HG02840 (cell line): ENCODE results near the gene ZNF423.

Source experiments
- ATAC-seq: cut with Tn5 transposase; IDR thresholded peaks from one replicate; pipeline ENCODE4 v1.9.1; 2021; ENCODE audit warnings: mild to moderate bottlenecking, moderate library complexity, moderate number of reproducible peaks; ENCODE audit not compliant: unreplicated experiment, low FRiP score

Gene ZNF423

GRCh38 chr16:49617710-49618330, 238.1 kb downstream of the ZNF423 start:
- no peak for ATAC-seq

DNA sequence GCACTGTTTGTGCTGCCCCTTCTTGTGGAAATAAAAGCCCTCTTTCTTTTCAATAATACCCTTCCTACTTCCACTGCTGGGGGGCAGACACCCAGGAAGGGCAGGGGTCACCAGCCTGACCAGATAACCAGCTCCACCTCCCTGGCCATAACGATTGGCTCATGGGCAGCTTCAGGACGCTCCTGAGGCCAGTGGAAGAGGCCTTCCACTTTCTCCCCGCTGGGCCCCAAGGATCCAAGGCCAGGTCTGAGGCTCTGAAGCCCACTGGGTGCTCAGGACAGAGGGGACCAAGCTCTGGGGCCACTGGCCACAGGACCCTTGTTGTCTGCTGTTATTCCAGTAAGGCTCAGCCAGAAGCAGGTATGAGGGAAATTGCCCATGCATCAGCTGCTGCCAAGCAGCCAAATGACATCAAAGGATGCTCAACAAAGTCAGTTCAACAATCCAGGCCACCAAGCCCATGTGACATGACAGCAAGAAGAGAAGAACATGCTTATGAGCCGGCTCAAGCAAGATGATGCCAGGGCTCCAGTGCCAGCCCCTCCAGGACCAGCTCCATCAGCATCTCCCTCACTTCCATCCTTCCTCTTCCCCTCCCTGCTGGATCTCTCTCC, 238.8 kb downstream of the ZNF423 start:
- ATAC-seq: no peak

- no peak for ATAC-seq
Observed at GRCh38 chr16:49615576-49615975, 240.3 kb downstream of the ZNF423 start.

GRCh38 chr16:49610983-49611382, 244.9 kb downstream of the ZNF423 start:
- no peak for ATAC-seq

GRCh38 chr16:49608779-49609178, 247.1 kb downstream of the ZNF423 start:
- no peak for ATAC-seq

- ATAC-seq: no peak
Observed at GRCh38 chr16:49608098-49608497, 247.8 kb downstream of the ZNF423 start.

DNA sequence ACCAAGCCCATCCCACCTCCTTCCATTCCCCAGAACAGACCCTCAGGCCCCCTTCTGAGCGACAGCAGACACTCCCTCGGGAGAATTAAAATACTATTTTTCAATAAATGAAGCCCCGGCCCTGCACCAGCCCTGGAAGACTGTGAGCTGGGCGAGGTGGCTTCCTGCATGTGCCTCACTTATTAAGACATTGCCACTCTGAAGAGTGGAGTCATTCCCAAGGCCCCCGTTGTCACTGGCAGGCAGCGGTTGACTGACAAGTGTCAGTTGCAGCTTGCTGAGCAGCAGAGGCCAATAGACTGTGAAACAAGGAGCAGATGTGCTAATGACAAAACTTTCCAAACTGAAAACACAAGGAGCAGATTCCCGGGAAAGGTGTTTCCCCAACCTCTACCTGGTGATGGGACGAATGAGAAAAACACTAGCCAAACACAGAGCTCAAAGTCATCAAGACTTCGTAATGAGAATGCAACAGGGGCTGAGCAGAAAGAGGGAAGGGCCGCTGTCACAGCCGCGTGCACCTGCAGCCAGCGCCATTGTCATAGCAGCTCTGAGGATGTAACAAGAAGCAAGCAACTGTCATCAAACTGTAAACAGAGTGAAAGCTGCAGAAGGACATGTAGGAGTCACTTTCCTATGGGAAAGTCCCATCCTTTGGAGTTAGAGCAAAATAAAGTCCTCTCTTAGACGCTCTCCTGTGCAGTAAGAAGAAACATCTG, 250.2 kb downstream of the ZNF423 start:
- ATAC-seq: no peak

GRCh38 chr16:49604602-49605001, 251.3 kb downstream of the ZNF423 start:
- no peak for ATAC-seq

DNA sequence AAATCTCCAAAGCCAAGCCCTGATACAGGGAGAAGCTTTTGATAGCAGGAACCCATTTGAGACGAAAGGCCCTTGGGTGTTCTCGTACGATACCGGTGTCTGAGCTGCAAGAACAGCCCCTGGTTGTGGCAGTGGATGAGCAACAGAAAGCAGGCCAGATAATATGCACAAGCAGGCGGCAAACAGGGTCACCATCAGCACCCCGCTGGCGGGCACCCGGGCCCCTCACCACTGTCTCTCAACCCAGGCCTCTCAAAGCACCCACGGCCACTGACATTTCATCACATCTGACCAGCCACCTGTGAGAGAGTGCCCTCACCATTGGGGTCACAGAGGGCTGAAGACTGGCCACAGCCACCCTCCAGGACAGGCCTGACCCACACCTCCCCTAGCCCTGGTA, 252.0 kb downstream of the ZNF423 start:
- ATAC-seq: no peak

DNA sequence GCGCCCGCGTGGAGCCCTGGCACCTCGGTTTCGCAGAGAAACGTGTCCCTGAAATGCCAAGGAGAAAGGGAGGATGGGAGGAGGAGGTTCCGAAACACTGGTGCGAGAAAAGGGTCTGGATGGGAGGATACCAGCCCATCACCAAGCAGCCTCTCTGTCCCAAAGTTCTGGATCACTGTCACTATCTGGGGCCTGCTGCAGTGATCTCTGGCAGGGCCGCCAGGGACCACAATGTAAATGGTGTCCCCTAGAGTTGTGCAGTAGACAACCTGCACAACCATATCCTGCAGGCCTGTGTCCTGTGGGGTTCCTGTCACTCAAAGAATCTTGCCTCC, 253.0 kb downstream of the ZNF423 start:
- ATAC-seq: no peak

DNA sequence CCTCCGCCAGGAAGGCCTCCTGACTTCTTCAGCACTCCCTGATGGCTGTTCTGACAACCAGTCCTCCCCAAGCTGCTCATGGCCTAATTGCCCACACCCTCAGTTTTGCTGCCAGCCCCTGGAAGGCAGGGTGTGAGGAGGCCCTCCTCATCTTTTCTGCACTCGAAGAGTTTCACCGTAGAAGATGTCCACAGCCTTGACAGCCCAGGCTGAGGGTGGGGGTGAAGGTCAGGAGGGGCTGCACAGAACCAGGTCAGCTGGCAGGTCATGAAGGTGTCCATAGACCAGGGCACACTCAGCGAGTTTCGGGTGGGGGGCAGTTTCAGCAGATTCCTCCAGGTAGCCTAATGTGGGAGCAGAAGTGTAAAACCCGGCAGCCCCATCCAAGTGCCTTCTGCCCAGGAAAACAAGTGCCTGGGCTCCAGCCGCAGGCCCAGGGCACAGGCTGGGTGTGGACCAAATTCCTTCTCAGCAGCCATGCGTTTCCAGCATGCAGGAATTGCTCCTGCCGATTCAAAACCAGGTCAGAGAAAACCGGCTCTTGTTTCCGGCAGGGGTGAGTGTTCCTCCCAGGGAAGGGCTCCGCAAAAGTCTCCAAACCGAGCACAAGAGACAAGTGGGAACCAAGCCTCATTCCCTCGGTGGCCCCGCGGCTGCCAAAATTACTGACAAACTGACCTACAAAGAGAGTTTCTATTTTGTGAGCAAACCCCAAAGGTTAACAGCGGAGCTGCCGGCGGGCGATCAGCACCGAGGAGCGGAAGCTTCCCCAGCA, 253.5 kb downstream of the ZNF423 start:
- ATAC-seq: no peak

GRCh38 chr16:49601576-49601975, 254.3 kb downstream of the ZNF423 start:
- ATAC-seq: no peak

- no peak for ATAC-seq
Observed at GRCh38 chr16:49600976-49601375, 254.9 kb downstream of the ZNF423 start.

DNA sequence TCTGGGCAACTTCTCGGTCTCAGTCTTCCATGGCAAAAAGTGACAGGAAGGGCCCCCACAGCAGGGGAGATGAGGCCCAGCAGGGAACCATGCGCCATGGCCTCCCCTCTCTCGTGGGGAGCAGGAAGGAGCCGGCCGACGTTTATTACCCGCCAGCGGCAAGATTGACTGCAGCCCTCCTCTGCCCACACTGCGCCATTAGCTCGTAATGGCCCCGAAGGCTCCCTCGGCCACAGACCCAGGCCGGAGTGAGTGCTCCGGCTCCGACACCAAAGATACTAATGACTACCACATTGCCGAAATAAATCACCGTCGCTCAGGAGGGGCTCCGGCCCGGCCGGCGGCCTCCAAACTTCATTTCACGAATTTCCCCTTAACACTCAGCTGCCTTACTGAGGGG, 255.4 kb downstream of the ZNF423 start:
- ATAC-seq: no peak

DNA sequence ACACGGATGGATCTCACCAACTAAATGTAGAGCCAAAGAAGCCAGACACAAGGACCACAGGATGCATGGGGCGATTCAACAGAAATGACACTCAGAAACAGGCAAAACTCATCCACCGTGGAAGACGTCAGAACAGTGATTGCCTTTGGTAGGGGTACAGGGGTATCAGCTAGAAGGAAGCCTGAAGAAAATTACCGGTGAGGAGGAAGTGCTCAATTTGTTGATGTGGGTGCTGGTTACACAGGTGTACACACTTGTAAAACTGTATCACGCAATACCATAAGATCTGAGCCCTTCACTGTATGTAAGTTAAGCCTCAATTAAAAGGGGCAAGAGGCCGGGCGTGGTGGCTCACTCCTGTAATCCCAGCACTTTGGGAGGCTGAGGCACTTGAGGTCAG, 256.2 kb downstream of the ZNF423 start:
- ATAC-seq: no peak

DNA sequence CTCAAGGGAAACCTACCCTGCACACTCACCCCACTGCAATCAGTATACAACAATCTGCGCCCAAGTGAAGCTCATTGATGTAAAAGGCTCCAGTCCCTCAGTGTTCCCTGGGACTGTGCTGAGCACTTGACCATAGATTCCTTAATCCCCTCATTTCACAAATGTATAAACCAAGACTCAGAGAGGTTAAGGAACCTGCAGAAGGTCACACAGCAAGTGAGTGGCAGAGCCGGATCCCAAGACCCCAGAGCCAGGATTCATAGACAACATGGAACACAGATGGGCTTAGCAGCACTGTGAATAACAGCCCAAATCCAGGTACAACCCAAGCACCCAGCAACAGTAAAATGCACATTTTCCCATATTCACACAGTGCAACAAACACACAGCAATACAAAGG, 256.6 kb downstream of the ZNF423 start:
- ATAC-seq: no peak

DNA sequence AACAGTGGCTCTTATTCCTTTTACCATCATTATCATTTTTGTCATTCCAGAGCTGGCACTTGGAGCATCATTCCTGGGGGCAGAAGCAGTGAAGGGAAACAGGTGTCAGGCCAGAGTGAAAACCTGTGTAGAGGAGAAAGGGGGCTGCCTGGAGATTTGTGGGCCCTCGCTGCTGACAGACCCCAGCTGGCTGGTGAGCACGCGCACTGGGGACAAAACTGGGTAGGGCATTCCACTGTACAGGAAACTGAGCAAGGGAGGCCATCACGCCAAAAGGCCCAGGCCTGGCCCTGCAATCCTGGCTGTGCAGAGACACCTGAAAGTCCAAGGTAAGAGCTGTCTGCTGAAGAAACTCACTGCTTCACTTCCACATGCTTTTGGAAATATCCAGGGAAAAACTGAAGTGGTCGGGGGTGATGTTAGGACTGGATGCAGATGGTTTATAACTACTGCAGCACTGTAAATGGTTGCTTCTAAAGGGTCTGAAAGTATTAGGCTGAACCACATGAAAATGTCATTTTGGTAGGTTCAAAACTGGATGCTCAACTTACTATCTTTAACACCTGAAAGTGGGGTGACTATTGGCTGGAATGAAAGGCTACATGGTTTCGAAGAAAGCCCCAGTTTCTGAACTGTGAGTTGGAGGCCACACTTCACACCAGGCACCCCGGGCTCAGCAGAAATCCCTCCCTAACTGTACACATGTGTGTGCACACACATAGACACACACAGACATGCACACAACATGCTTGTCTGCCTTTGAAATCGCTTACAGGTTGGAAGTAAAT, 257.3 kb downstream of the ZNF423 start:
- no peak for ATAC-seq

DNA sequence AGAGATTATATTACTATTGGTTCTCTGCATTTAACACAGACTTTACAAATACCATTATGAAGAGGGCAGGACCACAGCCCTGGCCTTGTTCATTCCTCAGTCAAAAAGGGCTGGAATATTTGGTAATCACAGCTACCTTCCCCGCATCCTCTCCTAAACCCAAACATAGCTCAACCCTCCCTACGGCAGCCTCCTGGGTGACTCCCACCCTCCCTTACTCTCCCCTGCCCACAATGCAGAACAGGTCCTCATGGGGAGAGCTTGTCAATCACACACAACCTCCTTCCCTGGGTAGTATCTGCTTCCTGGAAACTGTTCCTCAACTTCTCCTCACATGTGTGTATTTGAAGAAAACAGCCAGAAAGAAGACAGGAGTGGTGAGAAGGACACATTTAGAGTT, 258.1 kb downstream of the ZNF423 start:
- no peak for ATAC-seq

DNA sequence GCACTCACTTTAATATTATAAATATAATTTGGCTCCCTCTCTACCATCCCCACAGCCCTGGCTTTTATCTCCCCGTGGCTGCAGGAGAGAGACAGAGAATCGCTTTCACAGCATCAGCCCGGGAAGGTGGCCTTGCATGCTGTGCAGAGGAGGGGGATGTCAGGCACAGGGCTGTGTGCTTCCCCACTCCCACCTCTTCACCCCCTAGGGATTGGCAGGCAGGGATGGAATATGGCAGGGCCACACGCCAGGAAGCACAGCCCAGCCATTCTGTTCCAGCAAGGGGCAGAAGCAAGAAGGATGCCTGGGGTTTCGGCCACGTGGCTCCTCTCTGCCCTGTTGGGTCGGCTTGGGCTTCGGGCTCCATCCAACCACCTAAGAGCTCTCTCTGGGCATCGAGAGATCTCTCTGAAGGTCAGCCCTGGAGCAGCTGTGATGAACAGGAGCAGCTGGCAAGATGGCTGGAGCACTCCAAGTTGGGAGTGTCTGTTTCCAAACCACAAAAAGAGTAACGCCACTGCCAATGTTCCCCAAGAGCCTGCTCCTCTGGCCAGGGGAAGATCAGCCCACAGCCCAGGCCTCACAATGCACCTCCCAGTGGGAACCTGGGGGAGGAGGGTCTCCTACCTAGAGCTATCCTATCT, 259.1 kb downstream of the ZNF423 start:
- no peak for ATAC-seq

DNA sequence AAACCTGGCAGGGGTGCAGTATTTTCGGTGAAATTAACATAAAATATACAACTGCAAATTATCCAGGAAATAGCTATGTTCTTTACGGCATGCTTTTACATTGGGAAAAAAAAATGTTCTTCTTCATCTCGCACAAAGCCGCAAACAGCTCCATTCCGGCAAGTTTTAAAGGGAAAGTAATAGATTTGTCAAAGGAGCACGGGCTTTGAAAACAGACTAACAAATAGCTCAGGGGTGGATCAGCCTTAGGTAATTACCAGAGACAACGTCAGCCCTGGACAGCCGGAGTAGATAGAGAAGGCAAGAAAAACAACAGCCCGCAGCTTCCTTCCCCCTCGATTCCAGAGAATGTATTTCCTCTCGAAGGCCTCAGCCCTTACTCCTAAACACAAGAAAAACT, 259.8 kb downstream of the ZNF423 start:
- ATAC-seq: no peak
